Kidney glomerular epithelial cell (primary cell): Measurements from ENCODE around the gene MRPL38.

Experiments
- DNase-seq: peaks from one replicate; lab custom pipeline; 2025; lab: John Stamatoyannopoulos, UW

Gene MRPL38

GRCh38 chr17:75919611-75920010 lies 14.9 kb upstream of the MRPL38 start:
- DNase-seq, result no peak

DNA sequence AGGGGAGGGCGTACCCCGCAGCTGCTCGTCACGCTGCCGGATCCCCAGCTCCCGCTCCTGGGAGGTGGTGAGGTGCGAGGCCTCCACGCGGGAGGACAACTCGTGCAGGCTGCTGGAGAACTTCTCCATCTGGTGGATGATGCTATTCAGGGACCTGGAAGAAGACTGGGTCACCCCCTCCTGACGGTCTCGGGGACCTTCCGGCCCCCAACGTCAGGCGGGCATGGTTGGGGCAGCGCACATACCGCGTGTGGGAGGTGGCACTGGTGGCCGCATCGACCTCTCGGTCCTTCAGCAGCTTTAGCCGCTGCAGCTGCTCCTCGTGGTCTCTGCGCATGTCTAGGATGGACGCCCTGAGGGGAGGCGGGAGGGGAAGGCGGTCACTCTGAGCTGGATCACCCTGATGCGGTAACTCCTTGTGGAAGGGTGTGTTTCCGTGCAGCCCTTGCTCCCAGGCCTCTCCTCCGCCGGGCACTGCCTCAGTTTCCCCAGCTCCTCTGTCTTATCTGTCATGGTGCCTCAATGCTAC lies 13.3 kb upstream of the MRPL38 start:
- DNase-seq, result no peak

- DNase-seq, result no peak
Measured at GRCh38 chr17:75917141-75917916, 12.6 kb upstream of the MRPL38 start.

DNA sequence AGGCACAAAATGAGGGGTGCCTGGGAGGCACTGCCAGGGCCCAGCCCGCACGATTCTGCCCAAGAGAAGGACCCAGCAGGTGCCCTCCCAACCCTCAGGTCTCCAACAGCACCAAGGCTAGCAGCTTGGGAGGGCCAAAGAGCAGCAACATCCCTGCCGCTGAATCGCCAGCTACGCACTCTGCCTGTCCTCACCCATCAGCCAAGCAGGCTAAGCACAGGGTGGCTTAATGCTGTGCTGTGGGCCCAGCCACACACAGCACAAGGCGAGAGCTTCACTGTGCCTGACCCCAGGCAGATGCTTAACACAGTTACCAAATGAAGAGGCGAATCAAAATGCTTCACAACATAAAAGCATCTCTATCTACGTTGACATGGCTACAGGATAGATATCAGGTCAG lies 10.6 kb upstream of the MRPL38 start:
- no peak for DNase-seq

DNA sequence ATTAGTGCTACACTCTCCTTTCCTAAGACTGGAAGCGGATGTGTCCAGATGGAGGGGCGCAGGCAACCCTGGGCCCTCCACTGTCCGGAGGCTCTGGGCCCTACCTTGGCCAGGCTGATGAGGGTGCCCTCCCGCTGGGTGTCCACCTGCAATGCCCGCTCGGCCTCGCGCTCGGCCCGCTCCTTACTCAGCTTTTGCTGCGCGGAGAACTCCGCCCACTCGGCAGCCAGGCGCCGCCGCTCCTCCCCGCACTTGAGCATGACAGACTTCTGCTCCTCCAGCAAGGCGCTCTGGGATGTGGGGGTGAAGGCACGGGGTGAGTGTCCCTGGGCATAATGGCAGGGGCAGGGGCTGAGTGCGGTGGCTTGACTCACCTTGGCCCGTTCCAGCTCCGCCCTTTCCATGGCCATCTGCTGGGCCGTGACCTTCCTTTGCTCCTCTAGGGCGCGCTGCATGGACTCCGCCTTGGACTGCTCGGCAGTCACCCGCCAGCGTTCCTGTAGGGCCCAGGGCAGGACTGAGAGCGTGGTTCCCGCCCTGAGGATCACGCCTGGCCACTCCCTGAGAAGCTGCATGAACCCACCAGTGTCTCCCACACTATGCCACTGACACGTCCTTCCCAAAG lies 10.1 kb upstream of the MRPL38 start:
- DNase-seq, result no peak

DNA sequence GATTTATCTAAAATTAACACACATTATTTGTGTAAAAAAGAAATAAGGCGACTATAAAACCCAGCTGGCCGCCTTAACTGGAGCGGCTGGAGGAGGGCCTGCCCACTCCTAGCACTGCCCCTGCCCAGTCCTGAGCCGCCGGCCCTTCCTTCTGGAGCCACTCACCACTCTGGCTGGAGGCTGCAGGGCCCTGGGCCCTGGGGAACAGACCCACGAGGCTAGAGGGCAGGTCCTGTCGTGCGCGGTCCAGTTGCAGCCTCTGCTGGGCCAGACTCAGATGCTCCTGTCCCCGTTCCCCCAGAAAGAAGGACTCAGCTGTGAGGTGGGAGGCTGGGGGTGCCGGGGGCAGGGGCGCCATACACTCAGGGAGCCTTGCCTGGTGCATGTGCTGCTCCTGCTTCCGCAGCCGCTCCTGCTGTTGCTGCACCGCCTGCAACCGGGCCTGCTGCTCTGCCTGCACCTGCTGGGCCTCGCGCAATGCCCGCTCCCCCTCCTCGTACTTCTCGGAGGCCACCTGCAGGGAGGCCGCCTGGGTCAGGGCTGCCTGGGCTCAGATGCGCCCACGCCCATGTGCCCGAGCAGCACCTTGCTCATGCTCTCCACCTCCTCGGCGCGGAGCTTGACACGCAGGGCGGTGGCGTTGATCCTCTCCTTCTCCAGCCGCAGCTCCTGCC lies 9.0 kb upstream of the MRPL38 start:
- no peak for DNase-seq

DNA sequence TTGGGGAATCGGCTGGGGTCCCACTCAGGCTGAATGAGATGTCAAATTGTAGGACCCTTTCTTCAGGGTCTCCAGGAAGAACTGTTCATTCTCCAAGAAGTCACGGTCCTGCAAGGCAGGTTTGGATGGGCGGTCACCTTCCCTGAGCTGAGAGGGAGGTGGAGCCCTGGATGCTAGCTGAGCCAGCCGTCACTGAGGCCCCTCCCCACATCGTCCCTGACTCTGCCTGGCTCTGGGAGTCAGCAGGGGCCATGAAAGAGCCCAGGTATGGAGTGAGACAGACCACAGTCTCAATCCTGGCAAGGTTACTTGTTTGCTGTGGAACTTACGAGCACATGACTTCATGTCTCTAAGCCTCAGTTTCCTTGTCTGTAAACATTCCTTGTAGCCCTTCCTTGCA lies 6.0 kb upstream of the MRPL38 start:
- DNase-seq, result no peak

DNA sequence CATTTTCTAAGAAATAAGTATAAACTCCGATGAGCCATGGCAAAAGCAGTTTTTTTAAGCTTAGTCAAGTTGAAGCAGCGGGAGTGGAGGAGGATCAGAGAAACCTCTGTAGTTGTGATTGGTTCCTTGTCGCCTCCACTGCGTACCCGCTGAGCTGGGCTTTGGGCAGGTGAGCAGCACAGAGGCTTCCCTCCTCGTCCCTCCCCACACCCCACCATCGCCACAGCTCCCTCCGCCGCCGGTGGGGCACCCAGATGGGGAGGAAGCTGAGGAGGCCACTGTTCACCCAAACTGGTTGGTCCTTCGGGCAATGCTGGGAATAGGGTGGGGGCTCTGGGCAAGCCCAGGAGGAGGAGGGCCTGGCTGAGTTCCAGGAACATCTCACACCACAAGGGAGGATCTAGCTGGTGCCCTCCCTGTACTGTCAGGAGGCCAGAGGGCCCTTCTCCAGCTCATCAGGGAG lies 5.2 kb upstream of the MRPL38 start:
- DNase-seq, result peak; percentile 37

GRCh38 chr17:75909051-75909811 lies 4.5 kb upstream of the MRPL38 start:
- DNase-seq, result no peak

- DNase-seq, result no peak
Measured at GRCh38 chr17:75908201-75908600, 3.5 kb upstream of the MRPL38 start.

DNA sequence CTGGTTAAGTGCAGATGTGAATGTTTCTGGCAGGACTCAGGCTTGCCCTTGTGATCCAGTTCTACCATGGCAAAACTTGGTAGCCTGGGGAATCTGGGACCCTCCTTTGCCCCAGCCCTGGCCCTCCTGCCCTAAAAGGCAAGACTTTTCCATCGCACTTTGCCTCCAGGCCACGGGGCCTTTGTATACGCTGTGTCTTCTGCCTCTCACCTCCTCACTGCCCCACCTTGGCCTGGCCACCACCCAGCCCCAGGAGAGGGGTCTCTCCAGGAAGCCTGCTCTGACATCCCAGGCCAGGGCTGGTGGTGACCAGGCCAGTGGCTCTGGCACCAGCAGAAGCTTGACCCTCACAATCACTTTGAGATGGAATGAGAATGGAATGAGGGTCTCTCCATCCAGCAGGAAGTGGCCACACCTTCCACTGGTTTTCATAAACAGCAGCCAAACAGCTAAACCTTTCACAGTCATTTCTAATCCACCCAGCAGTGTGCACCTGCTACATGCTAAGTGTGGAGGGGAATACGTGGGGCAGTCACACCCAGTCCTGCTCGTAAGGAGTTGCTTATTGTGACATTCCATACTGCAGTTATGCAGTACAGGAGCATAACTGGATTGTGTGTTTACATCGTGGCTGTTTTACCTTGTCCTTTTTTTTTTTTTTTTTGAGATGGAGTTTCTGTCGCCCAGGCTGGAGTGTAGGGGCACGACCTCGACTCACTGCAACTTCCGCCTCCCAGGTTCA lies 1.6 kb upstream of the MRPL38 start:
- DNase-seq, result no peak

DNA sequence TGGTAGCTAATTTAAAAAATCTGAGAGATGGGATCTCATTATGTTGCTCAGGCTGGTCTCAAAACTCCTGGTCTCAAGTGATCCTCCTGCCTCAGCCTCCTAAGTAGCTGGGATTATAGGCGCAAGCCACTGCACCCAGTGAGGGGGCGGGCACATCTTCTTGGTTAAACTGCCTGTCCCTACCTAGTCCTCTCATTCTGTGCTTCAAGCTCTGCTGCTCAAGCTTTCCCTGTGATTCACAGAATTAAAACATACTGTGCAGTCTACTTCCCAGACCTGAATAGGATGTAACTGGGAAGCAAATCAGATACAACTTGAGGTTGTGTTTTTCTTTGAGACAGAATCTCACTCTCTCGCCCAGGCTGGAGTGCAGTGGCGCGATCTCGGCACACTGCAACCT lies 2.3 kb downstream of the MRPL38 start:
- DNase-seq, result peak; percentile 55

DNA sequence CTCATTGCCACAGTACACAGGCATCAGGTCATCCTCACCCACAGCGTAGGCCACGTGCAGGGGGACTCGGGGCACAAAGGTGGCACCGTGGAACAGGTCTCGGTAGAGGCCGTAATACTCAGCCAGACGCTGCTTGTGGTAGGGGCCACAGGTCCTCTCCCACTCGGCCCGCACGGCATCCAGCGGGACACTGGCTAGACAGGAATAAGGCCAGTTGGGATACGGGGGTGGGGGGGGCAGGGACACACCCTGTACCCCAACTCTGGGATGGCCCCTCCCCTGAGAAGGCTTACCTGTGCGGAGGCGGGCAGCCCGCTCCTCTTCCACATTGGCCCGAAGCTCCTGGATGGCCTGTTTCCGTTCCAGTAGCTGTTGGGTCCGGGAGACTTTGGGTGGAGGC lies 3.0 kb downstream of the MRPL38 start:
- no peak for DNase-seq

DNA sequence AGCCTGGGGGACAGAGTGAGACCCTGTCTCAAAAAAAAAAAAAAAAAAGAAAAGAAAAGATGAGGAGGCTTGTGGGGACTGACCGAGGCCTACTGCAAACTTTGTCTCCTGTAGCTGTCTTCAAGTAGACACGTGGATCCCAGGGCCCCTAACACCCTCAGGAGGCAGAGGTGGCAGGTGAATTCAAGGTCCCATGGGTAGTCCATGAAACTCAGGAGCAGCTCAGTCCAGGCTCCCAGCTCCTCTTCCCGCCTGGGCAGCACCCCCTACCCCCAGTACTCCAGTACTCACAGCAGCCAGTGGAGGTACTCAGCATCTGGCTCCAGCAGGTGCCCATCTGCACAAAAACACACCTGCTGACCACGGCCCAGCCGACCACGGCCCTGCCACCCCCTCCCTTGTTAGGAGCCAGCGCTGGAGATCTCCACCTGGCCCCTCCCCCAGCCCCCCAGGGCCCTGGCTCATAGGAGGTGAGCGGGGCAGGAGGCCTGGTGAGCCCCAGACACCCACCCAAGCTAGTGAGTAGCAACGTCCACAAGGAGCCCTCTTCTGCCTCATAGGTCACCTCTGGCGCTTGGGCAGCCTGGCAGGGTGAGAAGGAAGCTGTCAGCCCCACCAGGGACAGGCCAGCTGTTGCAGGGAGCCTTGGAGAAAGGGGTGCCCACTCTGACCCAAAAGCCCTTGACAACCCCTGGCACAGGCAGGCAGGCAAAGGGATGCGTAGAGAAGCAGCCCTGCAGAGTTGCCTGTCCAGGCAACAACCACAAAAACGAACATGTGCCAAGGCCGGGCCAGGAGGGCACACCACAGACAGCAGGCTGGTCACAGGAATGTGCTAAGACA lies 3.8 kb downstream of the MRPL38 start:
- DNase-seq, result no peak

- no peak for DNase-seq
Measured at GRCh38 chr17:75899767-75900468, 4.8 kb downstream of the MRPL38 start.

DNA sequence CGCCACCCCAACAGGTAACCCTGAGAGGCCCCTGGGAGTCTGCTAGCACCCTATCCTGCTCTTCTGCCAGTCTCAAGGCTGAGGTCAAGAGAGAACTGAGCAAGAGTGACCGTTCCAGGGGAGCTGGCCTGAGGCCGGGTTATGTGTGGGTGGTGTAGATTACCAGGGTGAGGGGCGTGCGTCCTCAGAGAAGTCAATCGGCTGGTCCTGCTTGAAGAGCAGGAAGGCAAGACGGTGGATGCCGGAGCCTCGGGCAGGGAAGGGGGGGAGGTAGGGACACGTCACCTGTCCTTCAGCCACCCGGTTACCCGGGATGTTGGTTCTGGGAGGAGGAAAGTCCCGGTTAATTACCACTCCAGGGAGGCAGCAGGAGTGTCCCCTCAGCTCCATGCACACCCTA lies 5.3 kb downstream of the MRPL38 start:
- DNase-seq, result no peak

DNA sequence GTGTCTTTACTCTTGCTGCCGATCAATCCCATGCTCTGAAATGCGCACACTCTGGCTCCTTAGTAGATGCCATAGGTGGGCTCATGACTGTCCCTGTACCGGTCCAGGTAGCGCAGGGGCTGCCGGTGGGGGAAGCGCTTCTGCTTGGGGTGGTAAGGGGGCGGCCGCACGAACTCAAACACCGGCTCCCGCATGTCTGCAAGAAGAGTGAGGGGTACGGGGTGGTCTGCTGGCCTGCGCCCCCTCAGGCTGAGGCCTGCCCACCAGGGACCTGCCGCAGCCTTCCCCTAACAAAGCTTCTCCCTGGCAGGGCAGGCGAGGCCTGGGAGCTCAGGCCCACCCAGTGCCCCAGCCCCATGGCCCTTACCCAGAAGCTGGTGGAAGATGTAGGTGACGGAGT lies 5.9 kb downstream of the MRPL38 start:
- DNase-seq, result no peak

DNA sequence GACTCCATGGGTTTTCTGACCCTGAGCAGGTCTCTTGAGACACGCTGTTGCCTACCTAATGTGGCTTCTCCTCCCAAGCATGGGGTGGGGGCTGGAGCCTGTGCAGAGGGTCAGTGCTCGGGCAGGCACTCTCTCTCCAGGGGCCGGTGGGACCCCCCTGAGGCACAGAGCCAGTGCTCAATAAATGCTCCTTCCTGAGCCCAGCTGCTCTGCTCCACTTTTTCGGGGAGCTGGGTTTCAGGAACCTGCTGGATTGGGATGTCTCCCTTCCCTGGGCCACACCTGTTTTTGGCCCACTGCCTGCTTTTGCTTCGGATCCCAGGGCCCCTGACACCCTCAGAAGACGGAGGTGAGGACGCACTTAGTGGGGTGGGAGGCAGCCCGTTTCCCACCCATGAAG lies 6.6 kb downstream of the MRPL38 start:
- no peak for DNase-seq

DNA sequence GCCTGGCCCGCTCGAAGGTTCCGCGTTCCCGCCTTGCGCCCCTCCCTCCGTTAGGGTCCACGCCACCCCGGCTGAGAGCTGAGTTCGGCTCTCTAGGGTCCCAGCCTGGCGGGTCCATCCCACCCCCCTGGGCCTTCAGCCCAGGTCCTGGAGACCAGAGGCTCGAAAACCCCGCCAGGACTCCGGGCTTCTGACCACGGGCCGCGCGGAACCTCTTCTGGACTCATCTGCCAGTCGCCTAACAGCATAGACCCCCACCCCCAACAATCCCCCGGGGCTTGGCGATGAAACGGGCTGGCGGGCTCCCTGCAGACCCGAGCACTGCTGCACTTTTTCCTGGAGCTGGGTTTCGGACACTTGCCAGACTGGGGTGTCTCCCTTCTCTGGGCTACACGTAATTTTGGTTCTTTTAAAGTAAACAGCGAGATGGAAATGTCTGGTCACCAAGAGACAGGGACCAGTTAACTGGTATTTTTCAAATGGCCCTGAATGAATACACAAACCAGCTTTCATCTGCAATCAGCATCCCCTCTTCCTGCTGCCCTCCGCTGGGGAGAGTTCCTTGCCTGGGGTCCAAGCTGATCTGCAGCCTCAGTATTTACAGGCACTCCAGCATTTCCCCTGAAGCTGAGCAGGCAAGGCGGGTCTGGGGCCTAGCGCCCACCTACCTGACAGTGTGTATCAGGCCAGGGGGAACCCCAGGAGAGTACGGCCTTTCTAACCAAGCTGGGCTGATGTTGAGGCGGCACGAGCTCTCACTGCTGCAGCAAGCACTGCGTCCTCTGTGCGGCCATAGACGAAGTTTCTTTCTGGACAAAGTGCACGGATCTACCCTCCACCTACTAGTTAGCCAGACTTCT lies 7.3 kb downstream of the MRPL38 start:
- no peak for DNase-seq
